Activated gamma-delta T cell treated with Interleukin-2 at 50 U/mL for 16 hours (primary cell): Measurements from ENCODE around the gene ALOX5AP.

ENCODE experiments used
- DNase-seq: peaks from one replicate; pipeline ENCODE4 v3.0.0-alpha.2; 2020

ALOX5AP gene

DNA sequence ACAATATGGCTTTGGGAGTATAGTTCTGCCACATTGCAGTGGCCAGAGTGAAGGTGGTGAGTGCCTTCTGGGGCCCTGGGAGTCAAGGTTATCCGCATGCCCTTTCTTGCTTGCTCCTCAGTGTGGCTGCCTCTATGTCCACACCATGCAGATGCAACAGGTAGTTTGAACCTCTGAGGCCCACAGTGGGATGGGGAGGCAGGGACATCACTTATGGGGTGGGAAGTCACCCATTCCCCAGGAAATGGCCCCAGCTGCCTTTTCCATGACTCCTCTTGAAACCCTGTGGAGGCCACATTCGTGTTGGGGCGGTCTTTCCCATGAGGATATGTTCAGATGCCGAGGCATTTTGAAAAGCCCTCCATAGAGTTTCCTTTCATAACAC, 20.0 kb upstream of the ALOX5AP start:
- no peak for DNase-seq

DNA sequence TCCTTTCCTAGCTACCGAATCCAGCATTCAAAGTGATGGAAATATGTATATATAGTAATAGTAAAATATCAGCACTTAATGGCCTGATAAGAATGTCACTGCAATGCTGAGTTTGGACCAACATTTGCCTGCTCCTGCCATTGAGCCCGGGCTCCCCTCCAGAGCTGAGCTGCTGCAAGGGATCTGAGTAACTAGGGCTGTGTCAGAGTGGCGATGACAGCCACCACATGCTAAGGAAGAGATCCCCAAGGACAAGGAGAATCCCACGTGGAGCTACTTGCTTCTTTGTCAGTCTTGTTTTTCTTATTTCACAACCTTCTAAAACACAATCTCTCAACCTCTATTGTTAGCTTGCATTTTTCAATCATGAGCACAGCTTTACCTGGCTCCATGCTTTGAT, 19.5 kb upstream of the ALOX5AP start:
- DNase-seq: no peak

GRCh38 chr13:30718661-30719524, 16.4 kb upstream of the ALOX5AP start:
- DNase-seq: no peak

DNA sequence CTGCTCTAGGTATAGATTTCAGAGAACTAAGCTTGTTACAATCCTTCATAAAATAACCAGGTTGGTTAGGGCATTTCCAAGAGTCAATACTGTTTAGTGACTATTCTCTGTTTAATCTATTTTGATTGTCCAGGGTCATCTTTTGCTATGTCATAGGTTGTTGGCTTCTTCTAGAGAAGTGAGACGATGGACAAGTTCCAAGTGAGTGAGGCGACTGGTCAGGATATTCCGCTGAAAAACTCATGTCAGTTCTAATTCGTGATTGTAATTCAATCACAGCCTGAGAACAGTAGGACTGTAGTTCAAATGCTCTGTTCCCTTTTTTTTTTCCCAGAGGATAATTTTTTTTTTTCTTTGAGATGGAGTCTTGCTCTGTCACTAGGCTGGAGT, 15.8 kb upstream of the ALOX5AP start:
- DNase-seq: no peak

GRCh38 chr13:30720172-30720869, 15.0 kb upstream of the ALOX5AP start:
- no peak for DNase-seq

- no peak for DNase-seq
Observed at GRCh38 chr13:30721936-30722335, 13.4 kb upstream of the ALOX5AP start.

- DNase-seq: no peak
Observed at GRCh38 chr13:30722361-30722760, 13.0 kb upstream of the ALOX5AP start.

DNA sequence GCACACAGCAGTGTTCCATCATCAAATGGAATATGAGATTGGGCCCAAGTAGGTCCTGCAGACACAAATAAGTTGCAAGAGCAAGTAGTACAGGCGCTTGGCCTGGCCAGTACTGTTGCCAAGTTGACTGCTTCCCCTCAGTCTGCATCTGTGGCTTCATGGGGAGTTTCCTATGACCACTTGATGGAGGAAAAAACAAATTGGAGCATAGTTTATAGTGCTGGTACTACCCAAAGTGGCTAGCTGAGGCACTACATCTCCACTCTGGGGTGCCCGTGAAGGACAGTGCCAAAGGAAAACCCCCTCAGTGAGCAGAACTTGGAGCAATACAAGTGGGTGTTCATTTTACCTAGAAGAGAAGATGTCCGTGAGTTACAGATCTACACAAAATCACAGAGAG, 10.6 kb upstream of the ALOX5AP start:
- DNase-seq: no peak

DNA sequence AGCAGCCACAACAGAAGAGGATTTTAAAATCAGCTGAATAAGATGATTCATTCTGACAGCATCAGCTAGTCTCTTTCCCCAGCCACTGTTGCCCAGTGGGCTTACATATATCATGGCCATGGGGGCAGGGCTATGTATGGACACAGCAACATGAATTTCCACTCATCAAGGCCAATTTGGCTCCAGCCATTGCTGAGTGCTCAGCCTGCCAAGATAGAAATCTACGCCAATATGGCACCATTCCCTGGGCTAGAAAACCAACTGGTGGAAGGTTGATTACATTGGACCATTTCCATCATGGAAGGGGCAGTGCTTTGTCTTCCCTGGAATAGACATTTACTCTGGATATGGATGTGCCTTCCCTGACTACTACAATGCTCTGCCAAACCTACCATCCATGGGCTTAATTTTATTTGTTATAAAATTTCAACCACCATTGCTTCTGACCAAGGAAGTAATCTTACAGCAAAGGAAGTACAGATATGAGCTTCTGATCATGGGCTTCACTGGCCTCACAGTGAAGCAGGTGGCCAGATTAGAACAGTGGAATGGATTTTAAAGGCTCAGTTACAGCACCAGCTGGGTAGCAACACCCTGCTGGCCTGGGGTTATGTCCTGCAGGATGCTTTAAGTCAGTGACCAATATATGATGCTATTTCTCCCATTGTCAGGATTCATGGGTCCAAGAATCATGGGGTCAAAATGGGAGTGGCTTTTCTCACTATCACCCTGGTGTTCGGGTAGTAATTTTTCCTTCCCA, 9.8 kb upstream of the ALOX5AP start:
- no peak for DNase-seq

DNA sequence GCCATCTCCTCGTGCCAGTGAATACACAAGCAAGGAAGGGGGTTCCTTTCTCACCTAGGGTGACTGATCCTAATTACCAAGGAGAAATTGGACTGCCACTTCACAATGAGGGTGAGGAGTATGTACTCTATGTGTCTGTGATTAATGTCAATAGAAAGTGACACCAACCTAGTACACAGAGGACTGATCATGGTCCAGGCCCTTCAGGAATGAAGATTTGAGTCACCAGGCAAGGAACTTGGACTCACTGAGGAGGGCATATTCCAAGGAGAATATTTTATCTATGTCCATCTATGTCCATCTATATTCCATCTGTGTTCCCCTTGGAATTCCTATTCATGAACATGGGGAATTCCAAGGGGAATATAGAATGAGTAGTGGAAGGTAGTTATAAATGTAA, 9.2 kb upstream of the ALOX5AP start:
- DNase-seq: no peak

DNA sequence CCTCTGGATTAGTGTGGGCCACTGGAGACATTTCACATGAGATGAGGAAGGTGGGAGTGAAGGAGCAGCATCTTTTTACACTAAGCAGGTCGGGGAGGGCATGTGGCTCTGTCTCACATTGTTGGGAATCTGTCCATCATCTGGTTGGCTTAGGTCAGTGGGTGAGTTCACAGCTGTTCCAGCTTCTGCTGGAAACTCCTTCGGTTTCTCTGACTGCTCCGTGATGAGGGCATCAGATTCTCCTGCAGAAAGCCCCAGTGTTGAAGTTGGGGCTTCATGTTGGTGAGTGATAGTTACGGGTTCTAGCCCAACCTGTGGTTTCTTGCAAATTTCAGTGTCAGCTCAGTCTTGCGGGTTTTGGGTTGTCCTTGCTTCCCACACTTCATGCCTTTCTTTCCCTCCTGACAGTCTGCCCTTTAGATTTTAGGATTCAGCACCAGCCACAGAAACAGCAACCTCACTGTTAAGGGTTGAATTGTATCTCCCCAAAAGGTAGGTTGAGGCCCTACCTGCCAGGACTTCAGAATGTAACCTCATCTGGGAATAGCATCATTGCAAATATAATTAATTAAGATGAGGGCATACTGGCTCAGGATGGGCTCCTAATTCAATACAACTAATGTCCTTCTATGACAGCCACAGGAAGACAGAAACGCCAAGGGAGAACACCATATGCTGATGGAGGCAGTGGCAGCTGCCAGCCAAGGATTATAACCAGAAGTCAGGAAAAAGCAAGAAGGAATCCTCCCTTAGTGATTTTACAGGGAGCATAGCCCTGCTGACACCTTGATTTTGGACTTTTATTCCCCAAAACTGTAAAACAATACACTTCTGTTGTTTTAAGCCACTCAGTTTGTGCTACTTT, 7.6 kb upstream of the ALOX5AP start:
- no peak for DNase-seq

GRCh38 chr13:30729801-30730200, 5.5 kb upstream of the ALOX5AP start:
- DNase-seq: no peak

DNA sequence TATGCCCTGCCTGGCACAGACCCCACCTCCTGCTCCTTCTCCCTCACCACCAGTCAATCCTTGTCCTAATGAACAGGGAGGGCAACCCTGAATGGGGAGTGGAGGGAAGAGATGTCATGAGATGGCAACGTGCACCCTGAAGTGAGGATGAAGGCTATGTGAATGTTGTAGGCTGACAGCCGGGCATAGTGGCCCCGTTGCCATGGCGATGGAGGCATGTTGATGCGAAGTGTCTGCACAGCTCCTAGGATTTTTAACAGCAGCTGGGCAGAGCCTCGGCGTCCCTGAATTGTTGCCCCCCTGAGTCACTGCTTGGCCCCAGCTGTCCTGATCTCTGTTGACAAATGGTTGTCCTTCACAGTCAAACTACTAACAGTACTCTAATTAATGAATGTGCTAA, 4.8 kb upstream of the ALOX5AP start:
- no peak for DNase-seq

DNA sequence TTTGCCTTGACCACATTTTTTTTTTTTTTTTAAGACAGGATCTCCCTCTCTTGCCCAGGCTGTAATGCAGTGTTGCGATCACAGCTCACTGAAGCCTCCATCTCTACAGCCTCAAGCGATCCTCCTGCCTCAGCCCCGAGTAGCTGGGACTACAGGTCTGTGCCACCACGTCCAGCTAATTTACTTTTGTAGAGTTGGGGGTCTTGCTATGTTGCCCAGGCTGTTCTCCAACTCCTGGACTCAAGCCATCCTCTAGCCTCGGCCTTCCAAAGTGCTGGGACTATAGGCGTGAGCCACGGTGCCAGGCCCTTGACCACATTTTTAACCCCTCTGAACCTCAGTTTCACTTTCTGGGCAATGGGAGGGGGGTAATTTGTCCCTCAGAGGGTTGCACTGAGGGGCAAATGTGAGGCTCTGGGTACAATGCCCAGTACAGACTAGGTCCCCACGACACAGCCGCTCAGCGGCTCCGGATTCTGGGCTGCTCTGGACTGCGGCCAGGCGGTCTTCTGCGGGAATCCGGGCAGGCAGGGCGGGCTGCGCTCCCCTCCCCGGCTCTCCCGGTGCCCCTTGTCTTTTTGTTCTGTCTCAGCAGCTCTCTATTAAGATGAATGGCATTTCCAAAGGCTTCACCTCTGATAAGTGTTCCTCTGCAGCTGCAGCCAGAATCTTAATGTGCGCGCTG, 3.8 kb upstream of the ALOX5AP start:
- no peak for DNase-seq

- no peak for DNase-seq
Observed at GRCh38 chr13:30732046-30732390, 3.3 kb upstream of the ALOX5AP start.

DNA sequence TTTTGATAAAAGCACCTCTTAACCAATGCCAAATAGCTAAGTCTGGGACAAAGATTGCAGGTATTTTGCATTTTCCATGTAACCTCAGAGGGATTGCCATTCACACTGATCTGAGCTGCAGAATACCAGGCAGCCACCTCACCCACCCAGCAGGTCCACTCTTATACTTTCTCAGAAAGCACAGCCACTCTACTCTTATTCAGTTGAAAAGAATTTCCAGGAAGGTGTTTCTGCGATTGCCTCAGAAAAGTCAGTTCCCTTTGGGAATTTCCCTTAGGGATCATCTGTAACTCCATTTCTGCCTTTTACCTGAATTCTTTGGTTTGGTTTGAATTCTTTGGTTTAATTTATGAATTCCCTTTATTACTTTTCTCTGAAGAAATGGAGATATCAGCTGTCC, 904 bp upstream of the ALOX5AP start:
- DNase-seq: no peak

DNA sequence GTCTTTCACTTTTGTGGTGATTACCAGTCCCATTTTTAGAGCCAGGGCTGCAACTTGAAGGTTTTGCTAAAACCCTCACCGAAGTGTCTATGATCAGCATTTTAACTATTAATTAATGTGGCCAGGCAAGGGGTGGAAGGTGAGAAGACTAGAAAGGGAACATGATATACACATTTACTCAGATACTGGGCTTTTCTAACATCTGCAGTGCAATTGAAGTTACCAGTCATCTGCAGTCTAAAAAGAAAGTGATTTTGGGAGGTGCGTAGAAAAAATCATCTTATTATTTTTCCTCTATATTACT, 481 bp downstream of the ALOX5AP start:
- DNase-seq: no peak

- no peak for DNase-seq
Observed at GRCh38 chr13:30736461-30737320, 1.3 kb downstream of the ALOX5AP start.

- peak; percentile 14 for DNase-seq
Observed at GRCh38 chr13:30737511-30738337, 2.4 kb downstream of the ALOX5AP start.

GRCh38 chr13:30738526-30739236, 3.3 kb downstream of the ALOX5AP start:
- no peak for DNase-seq
